ENCODE results near the gene PWWP2B.

PWWP2B gene

DNA sequence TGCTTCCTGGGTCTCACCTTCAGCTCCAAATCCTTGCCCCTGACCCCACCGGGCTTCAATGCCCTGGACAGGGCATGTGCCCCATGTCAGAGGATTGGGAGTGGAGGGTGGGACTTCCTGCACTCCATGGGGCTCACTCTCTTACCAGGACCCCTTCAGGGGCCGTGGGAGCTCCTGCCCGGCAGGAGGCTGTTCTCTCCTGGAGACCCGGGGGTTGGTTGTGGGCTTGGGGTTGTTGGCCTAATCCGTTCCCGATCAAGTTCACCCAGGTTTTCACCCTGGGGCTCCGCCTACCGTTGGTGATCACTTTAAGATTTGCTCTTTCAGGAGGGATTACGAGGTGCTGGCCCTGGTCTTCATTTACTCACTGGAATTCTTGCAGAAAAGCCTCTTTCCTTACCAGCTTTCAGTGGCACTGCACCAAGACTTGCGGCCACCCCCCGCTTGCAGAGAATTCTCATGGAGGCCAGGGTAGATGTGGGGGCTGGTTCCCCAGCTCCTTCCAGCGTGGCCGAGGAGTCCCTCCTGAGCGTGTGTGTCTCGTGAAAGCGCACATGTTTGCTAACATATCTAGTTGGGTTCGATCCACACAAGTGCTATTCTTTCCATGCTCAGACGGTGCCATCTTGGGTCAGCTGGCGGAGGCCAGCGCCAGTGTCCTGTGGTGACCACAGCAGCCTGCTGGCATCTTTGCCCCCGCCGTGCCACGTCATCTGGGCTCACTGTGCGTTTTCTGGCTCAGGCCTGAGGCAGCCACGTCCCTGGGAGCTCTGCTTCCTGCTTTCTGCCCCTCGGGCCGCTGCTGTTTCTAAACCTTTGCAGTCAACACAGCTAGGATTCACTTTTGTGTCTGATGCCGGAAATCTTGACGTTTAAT is 15.6 kb downstream of the PWWP2B start:
- Histone ChIP-seq H2AFZ (ENCODE audit: low read depth, low read length) (no peak overlapping the region), H3K27ac (ENCODE audit: low read length) (no peak overlapping the region)
- no peak for TF ChIP-seq EZH2phosphoT487 (IDR thresholded peaks at IDR 0.05; ENCODE audit: low read depth)
- TF ChIP-seq, protein P1, sequence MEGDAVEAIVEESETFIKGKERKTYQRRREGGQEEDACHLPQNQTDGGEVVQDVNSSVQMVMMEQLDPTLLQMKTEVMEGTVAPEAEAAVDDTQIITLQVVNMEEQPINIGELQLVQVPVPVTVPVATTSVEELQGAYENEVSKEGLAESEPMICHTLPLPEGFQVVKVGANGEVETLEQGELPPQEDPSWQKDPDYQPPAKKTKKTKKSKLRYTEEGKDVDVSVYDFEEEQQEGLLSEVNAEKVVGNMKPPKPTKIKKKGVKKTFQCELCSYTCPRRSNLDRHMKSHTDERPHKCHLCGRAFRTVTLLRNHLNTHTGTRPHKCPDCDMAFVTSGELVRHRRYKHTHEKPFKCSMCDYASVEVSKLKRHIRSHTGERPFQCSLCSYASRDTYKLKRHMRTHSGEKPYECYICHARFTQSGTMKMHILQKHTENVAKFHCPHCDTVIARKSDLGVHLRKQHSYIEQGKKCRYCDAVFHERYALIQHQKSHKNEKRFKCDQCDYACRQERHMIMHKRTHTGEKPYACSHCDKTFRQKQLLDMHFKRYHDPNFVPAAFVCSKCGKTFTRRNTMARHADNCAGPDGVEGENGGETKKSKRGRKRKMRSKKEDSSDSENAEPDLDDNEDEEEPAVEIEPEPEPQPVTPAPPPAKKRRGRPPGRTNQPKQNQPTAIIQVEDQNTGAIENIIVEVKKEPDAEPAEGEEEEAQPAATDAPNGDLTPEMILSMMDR (IDR thresholded peaks at IDR 0.05; ENCODE audit: low read depth, low read length): no peak

DNA sequence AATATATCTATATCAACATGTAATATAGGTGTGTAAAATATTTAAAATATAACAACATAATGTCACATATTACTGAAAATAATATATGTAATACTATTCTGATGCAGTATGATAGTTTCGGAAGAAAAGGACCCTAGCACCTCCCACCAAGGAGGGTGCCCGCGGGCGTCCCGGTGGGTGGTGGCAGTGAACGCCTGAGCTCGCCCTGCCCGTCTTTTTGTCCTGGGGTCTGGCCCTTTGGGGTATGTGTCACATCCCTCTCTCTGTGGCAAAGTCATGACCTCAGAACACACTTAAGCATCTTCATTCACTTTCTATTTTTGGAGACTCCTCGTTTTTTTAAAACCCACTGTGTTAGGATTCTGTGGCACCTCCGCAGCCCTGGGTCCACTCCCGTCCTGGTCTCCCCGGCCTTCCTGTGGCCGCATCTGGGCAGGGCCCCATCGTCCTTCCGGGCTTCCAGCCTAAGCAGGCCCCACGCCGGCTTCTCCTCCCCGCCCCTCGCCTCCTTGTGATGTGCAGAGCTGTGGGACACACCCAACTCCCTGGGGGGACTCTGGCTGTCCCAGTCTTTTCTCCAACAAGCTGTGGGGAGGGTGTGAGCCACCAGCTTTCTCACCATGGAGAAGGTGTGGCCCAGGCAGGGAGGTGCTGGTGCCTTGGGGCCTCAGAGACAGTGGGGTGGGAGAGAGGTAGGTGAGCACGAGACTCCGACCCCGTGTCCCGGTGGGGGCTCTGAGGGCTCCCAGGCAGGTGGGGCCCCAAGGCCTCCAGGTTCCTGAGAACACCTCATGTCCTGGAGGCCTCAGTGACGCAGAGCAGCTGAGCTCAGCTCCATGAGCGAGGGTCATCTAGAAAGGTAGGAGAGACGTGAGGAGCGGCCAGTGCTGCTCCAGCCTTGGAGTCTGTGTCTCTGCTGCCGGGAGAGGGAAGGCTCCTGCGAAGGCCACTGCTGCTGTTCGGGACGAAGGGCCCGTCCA is 16.5 kb downstream of the PWWP2B start:
- Histone ChIP-seq H2AFZ (ENCODE audit: low read depth, low read length) (no peak overlapping the region), H3K4me1 (ENCODE audit: low read length) (no peaks in the 10 kb centered on the region), H3K9me3 (ENCODE audit: insufficient read depth, low read length) (no peaks in the 10 kb centered on the region), H3K27me3 (ENCODE audit: low read depth, low read length) (no peaks in the 10 kb centered on the region), H4K20me1 (ENCODE audit: insufficient read depth, low read length) (no peaks in the 10 kb centered on the region), H3K36me3 (replicated peaks; ENCODE audit: low read depth, low read length) (peaks cover 3% of the 10 kb centered on the region), H3K4me3 (ENCODE audit: low read length) (no peak overlapping the region), H3K27ac (ENCODE audit: low read length) (no peak overlapping the region), H3K79me2 (ENCODE audit: low read length) (no peaks in the 10 kb centered on the region), H3K9ac (ENCODE audit: low read length) (no peak overlapping the region), H3K4me2 (ENCODE audit: low read length) (no peak overlapping the region)
- TF ChIP-seq, protein P1 (IDR thresholded peaks at IDR 0.05; ENCODE audit: low read depth, low read length): no peak
- no peak for TF ChIP-seq EZH2phosphoT487 (IDR thresholded peaks at IDR 0.05; ENCODE audit: low read depth)

More for the DNA sequence above, 15.6 kb downstream of the PWWP2B start:
- no peaks in the 10 kb centered on the region for H4K20me1 ChIP-seq (ENCODE audit: insufficient read depth, low read length)
- no peaks in the 10 kb centered on the region for H3K79me2 ChIP-seq (ENCODE audit: low read length)
- H3K36me3 ChIP-seq (replicated peaks; ENCODE audit: low read depth, low read length): peaks cover 3% of the 10 kb centered on the region
- H3K9me3 ChIP-seq (ENCODE audit: insufficient read depth, low read length): no peaks in the 10 kb centered on the region
- no peak overlapping the region for H3K9ac ChIP-seq (ENCODE audit: low read length)
- H3K4me1 ChIP-seq (ENCODE audit: low read length): no peaks in the 10 kb centered on the region
- no peak overlapping the region for H3K4me2 ChIP-seq (ENCODE audit: low read length)
- H3K4me3 ChIP-seq (ENCODE audit: low read length): no peak overlapping the region
- no peaks in the 10 kb centered on the region for H3K27me3 ChIP-seq (ENCODE audit: low read depth, low read length)

DNA sequence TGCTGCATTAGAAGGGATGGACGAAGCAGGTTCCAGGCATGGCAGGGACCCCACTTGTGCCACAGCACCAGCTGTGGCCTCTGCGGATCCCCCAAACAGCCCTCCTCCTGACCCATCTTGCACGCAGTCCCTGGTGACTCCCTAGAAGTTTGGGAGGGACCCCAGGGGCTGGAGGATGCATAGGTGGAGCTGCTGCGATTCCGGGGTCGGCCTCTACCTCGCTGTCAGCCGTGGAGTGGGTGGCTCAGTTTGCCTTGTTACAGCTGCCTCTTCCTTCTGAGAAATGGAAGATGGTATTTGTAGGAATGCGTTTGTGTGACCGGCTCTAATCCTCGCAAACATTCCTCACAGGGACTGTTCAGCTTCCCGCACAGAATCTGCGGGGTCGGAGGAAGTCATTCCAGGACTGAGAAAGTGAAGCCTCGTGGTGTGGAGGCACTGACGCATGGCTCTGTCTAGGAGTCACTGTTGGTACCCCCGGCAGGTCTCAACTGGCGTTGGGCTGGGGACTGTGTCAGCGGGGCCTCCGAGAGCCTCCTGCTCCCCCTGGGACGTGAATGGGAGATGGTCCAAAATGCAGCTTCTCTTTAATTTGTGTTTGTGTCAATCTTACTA is 17.5 kb downstream of the PWWP2B start:
- Histone ChIP-seq H3K9me3 (ENCODE audit: insufficient read depth, low read length) (no peaks in the 10 kb centered on the region), H3K4me2 (ENCODE audit: low read length) (no peak overlapping the region), H3K4me3 (ENCODE audit: low read length) (no peak overlapping the region), H3K27ac (ENCODE audit: low read length) (no peak overlapping the region), H3K79me2 (ENCODE audit: low read length) (no peaks in the 10 kb centered on the region), H3K36me3 (replicated peaks; ENCODE audit: low read depth, low read length) (peaks cover 3% of the 10 kb centered on the region), H2AFZ (ENCODE audit: low read depth, low read length) (no peak overlapping the region), H3K9ac (ENCODE audit: low read length) (no peak overlapping the region), H4K20me1 (ENCODE audit: insufficient read depth, low read length) (no peaks in the 10 kb centered on the region), H3K27me3 (ENCODE audit: low read depth, low read length) (no peaks in the 10 kb centered on the region), H3K4me1 (ENCODE audit: low read length) (no peaks in the 10 kb centered on the region)
- TF ChIP-seq EZH2phosphoT487 (IDR thresholded peaks at IDR 0.05; ENCODE audit: low read depth): no peak
- TF ChIP-seq, protein P1 (IDR thresholded peaks at IDR 0.05; ENCODE audit: low read depth, low read length): no peak
